IMR-90 (cell line): ENCODE measurements around the gene KLKB1. TPM values are rescaled to one million over a fixed set of nuclear protein-coding genes. Genes with fewer than 3 reads are reported as not detected.

Experiments
- ATAC-seq: fragments of 200-7000 bp; cut with Tn5 transposase; 2 replicates; pipeline ENCODE4 v1.9.1; 2020; ENCODE audit warnings: low read depth, mild to moderate bottlenecking, moderate library complexity
- BruUV-seq: library from RNA; stranded (reverse); fragments of 400-500 nt; replicated peaks from 2 replicates; lab custom pipeline; 2021; lab: Mats Ljungman, UMichigan
- CTCF ChIA-PET: fragments of 300-600 bp; formaldehyde crosslinking; extraction: SDS; loops from one replicate; lab custom pipeline; 2021; ENCODE audit warnings: antibody characterized with exemption; lab: Yijun Ruan, JAX
- POLR2A ChIA-PET: fragments of 300-600 bp; sonication (Branson Sonifier 250); formaldehyde crosslinking; loops from one replicate; lab custom pipeline; 2022; ENCODE audit warnings: antibody characterized with exemption; ENCODE audit not compliant: unreplicated experiment; lab: Charles Lee
- DNase-seq: peaks from one replicate; pipeline ENCODE4 v3.0.0; 2013
- H2AFZ ChIP-seq: replicated peaks from 2 replicates; pipeline ENCODE3; 2013; ENCODE audit warnings: low read length, mild to moderate bottlenecking; ENCODE audit not compliant: poor library complexity
- H2AK5ac ChIP-seq: 2 replicates; pipeline ENCODE4 v1.6.1; 2013; ENCODE audit warnings: low read depth, low read length, inconsistent platforms
- H2AK9ac ChIP-seq: replicated peaks from 2 replicates; pipeline ENCODE3; 2013; ENCODE audit warnings: mild to moderate bottlenecking, low read depth, low read length, moderate library complexity; ENCODE audit not compliant: poor library complexity
- H2BK120ac ChIP-seq: 2 replicates; pipeline ENCODE4 v1.6.1; 2013; ENCODE audit warnings: low read depth, low read length, inconsistent platforms
- H2BK15ac ChIP-seq: 3 replicates; pipeline ENCODE4 v1.6.1; 2013; ENCODE audit warnings: low read depth, low read length, inconsistent platforms
- H2BK20ac ChIP-seq: 2 replicates; pipeline ENCODE4 v1.6.1; 2013; ENCODE audit warnings: low read depth, mild to moderate bottlenecking, inconsistent platforms, low read length, moderate library complexity
- H2BK5ac ChIP-seq: 2 replicates; pipeline ENCODE4 v1.6.1; 2013; ENCODE audit warnings: mild to moderate bottlenecking, low read depth, low read length, inconsistent platforms; ENCODE audit not compliant: poor library complexity, severe bottlenecking
- H3K14ac ChIP-seq: replicated peaks from 2 replicates; pipeline ENCODE4 v1.6.1; 2013; ENCODE audit warnings: low read depth, low read length, inconsistent platforms
- H3K18ac ChIP-seq: 2 replicates; pipeline ENCODE4 v1.6.1; 2013; ENCODE audit warnings: low read depth, low read length, control low read depth
- H3K23ac ChIP-seq: 2 replicates; pipeline ENCODE4 v1.6.1; 2013; ENCODE audit warnings: low read depth, low read length, inconsistent platforms
- H3K27ac ChIP-seq: 2 replicates; pipeline ENCODE4 v1.5.1; 2013; ENCODE audit warnings: mild to moderate bottlenecking, control low read depth, low read length; ENCODE audit not compliant: insufficient read depth
- H3K27me3 ChIP-seq: 2 replicates; pipeline ENCODE4 v1.6.1; 2013; ENCODE audit warnings: low read length; ENCODE audit not compliant: control insufficient read depth, insufficient read depth
- H3K36me3 ChIP-seq: 2 replicates; pipeline ENCODE4 v1.6.1; 2013; ENCODE audit warnings: low read length, mixed read lengths; ENCODE audit not compliant: control insufficient read depth, insufficient read depth
- H3K4ac ChIP-seq: 2 replicates; pipeline ENCODE4 v1.6.1; 2013; ENCODE audit warnings: low read depth, low read length, inconsistent platforms
- H3K4me1 ChIP-seq: 2 replicates; pipeline ENCODE4 v1.6.1; 2013; ENCODE audit warnings: low read length, mixed read lengths; ENCODE audit not compliant: control insufficient read depth, insufficient read depth
- H3K4me2 ChIP-seq: 2 replicates; pipeline ENCODE4 v1.6.1; 2013; ENCODE audit warnings: low read depth, mild to moderate bottlenecking, control low read depth, low read length, moderate library complexity
- H3K4me3 ChIP-seq: 2 replicates; pipeline ENCODE4 v1.5.1; 2013; ENCODE audit warnings: low read depth, mild to moderate bottlenecking, control low read depth, low read length, moderate library complexity; ENCODE audit not compliant: insufficient read depth
- H3K56ac ChIP-seq: 2 replicates; pipeline ENCODE4 v1.6.1; 2013; ENCODE audit warnings: low read length, inconsistent platforms; ENCODE audit not compliant: insufficient read depth; ENCODE audit errors: extremely low read depth
- H3K79me1 ChIP-seq, 2 experiments: 2 replicates each; pipeline ENCODE4 v1.6.1; 2013; ENCODE audit warnings: low read length in 2 of 2, inconsistent platforms in 1 of 2, low read depth in 1 of 2
- H3K9ac ChIP-seq: 2 replicates; pipeline ENCODE4 v1.6.1; 2013; ENCODE audit warnings: low read depth, low read length, control low read depth
- H3K9me1 ChIP-seq: 2 replicates; pipeline ENCODE4 v1.6.1; 2013; ENCODE audit warnings: low read length, inconsistent platforms; ENCODE audit not compliant: insufficient read depth
- H3K9me3 ChIP-seq: 2 replicates; pipeline ENCODE4 v1.6.1; 2013; ENCODE audit warnings: low read length; ENCODE audit not compliant: control insufficient read depth, insufficient read depth
- H4K20me1 ChIP-seq: 2 replicates; pipeline ENCODE4 v1.6.1; 2013; ENCODE audit warnings: low read length, inconsistent platforms; ENCODE audit not compliant: insufficient read depth
- H4K5ac ChIP-seq: 2 replicates; pipeline ENCODE4 v1.6.1; 2013; ENCODE audit warnings: mild to moderate bottlenecking, low read depth, low read length, control low read depth
- H4K8ac ChIP-seq, 2 experiments: 2 replicates each; pipeline ENCODE4 v1.6.1; 2013; ENCODE audit warnings: low read depth in 2 of 2, low read length in 2 of 2, control low read depth in 1 of 2, inconsistent platforms in 1 of 2
- H4K91ac ChIP-seq: 2 replicates; pipeline ENCODE4 v1.6.1; 2013; ENCODE audit warnings: low read depth, low read length, inconsistent platforms; ENCODE audit not compliant: insufficient read depth
- BHLHE40 ChIP-seq: fragments of 150-350 bp; IDR thresholded peaks from 2 replicates; pipeline ENCODE4 v1.6.1; 2016; ENCODE audit warnings: mild to moderate bottlenecking, low read depth, low read length
- CTCF ChIP-seq: conservative IDR thresholded peaks from 2 replicates; pipeline ENCODE4 v1.5.1; 2012; ENCODE audit warnings: mild to moderate bottlenecking, low read depth, low read length, improper control_type of control experiment
- MXI1 ChIP-seq: IDR thresholded peaks from 2 replicates; pipeline ENCODE4 v1.6.1; 2012; ENCODE audit warnings: low read depth, mild to moderate bottlenecking, low read length, moderate library complexity, borderline replicate concordance
- RAD21 ChIP-seq: IDR thresholded peaks from 2 replicates; pipeline ENCODE4 v1.6.1; 2012; ENCODE audit warnings: low read length, improper control_type of control experiment
- RFX5 ChIP-seq: IDR thresholded peaks from 2 replicates; pipeline ENCODE4 v1.8.0; 2012; ENCODE audit warnings: low read depth, mild to moderate bottlenecking, low read length, moderate library complexity
- SMC3 ChIP-seq: fragments of 150-350 bp; IDR thresholded peaks from 2 replicates; pipeline ENCODE4 v1.6.1; 2016; ENCODE audit warnings: low read depth, mild to moderate bottlenecking, antibody characterized with exemption, low read length, moderate library complexity
- WGBS, 2 experiments: methylation state at CpG; one replicate each; pipeline versions ENCODE4 v1.1.5 to v1.1.7; 2013; ENCODE audit warnings: missing lambda C conversion rate in 2 of 2; ENCODE audit not compliant: insufficient read length in 1 of 2; ENCODE audit errors: extremely low coverage in 2 of 2; 5-methylcytosine and 5-hydroxymethylcytosine counted together
- dilution Hi-C: fragments of 300-500 bp; cut with HindIII; formaldehyde crosslinking; loops from one replicate; pipeline ENCODE4 v1.14.3; 2018; ENCODE audit warnings: low sequenced_read_pairs; ENCODE audit not compliant: unreplicated experiment
- in situ Hi-C: fragments of 300-500 bp; cut with MboI; formaldehyde crosslinking; loops from 3 replicates; pipeline ENCODE4 v1.14.3; 2019; ENCODE audit warnings: low sequenced_read_pairs, inconsistent platforms, mixed read lengths
- intact Hi-C: fragments of 100-400 bp; cut with micrococcal nuclease; formaldehyde crosslinking; loops from 2 replicates; pipeline ENCODE4 v1.10.0; 2022
- polyA plus RNA-seq, 3 experiments: library from polyadenylated mRNA; depleted of rRNA; stranded (reverse); fragments of >200 nt; gene quantifications; 2 replicates each; pipeline ENCODE4 v1.2.3, GENCODE V29; 2012; ENCODE audit warnings: low replicate concordance in 1 of 3
- total RNA-seq: library from RNA; depleted of rRNA; stranded (reverse); fragments of >200 nt; gene quantifications from 2 replicates; pipeline ENCODE4 v1.2.3, GENCODE V29; 2012

The KLKB1 gene
- total and polyA plus RNA-seq, 2 of the 4 experiments (the other 2 are of a cell fraction): 0.03 TPM; not detected in 1

GRCh38 chr4:186297013-186297645 is 69.8 kb downstream of the KLKB1 start:
- Histone ChIP-seq H2BK15ac (no peak overlapping the region), H3K14ac (no peak overlapping the region), H3K4ac (no peak overlapping the region), H3K4me3 (no peak overlapping the region), H3K23ac (no peak overlapping the region), H3K9me1 (no peaks in the 10 kb centered on the region), H4K91ac (no peak overlapping the region), H3K79me1 (no peaks in the 10 kb centered on the region), H3K9me3 (no peaks in the 10 kb centered on the region), H3K27me3 (peaks cover 1% of the 10 kb centered on the region; the same call in 1 of the 2 replicates), H3K56ac (no peak overlapping the region), H2AK9ac (no peak overlapping the region), H3K18ac (no peak overlapping the region), H2BK20ac (no peak overlapping the region), H3K4me2 (no peak overlapping the region), H2BK5ac (no peak overlapping the region), H3K4me1 (no peaks in the 10 kb centered on the region), H3K27ac (no peak overlapping the region), H2BK120ac (no peak overlapping the region), H2AFZ (no peak overlapping the region), H3K9ac (no peak overlapping the region), H2AK5ac (no peak overlapping the region), H4K20me1 (no peaks in the 10 kb centered on the region), H3K36me3 (no peaks in the 10 kb centered on the region), H4K5ac (no peak overlapping the region), H4K8ac (no peak overlapping the region)
- ATAC-seq (peak; percentile 86), DNase-seq (peak; percentile 70)
- no TSS peak for BruUV-seq
- dilution Hi-C loops: no loop called here
- intact Hi-C loops: loop anchor here (1.0 to 10.0 kb wide), 2 partner anchors 290 to 428 kb away; partner anchors contain the start of gene FAT1
- in situ Hi-C loops: loop anchor here (10.0 kb wide), 1 partner anchor 288 kb away; no protein-coding TSS in a partner anchor
- ChIA-PET POLR2A (interaction anchor here (0.6 kb wide), 1 partner anchor 423 kb away, joined by 3 read pairs; no protein-coding TSS in a partner anchor), CTCF (no interaction called here)
- whole genome bisulfite sequencing, 2 experiments: 64% methylated on average over 4 of the region's 21 CpGs; no CpG with 5 or more reads in 1 of the 2 experiments
- TF ChIP-seq RAD21 (peak; percentile 75), CTCF (peak; percentile 74), BHLHE40 (no peak), MXI1 (no peak), SMC3 (peak; percentile 57), RFX5 (no peak)
